ENCODE data around the gene ARMCX4. TPM values are rescaled to one million over a fixed set of nuclear protein-coding genes. Genes with fewer than 3 reads are reported as not detected.

The ARMCX4 gene
- 1 to 10 TPM; 2.5 to 2.8 TPM for total RNA-seq

GRCh38 chrX:101485212-101485949 lies at the start of gene ARMCX4:
ARMCX4 (plus strand) TSS chrX:101485456; CDS start chrX:101488590, 3,134 bp downstream.
- H3K4me1 Mint-ChIP-seq = peaks cover 6% of the 10 kb centered on the region
- no peak within 1 kb of the TSS for H3K27ac Mint-ChIP-seq
- H3K27me3 Mint-ChIP-seq = peaks cover 5% of the 10 kb centered on the region
- ChIA-PET POLR2A (no interaction called here), CTCF (no interaction called here)
- DNase-seq = peak; percentile 19
- H3K4me3 Mint-ChIP-seq = peak within 1 kb of the TSS; percentile 71
- no peaks in the 10 kb centered on the region for H3K36me3 Mint-ChIP-seq (ENCODE audit: low read depth)
- H3K9me3 Mint-ChIP-seq = no peaks in the 10 kb centered on the region

- ChIA-PET CTCF (no interaction called here), POLR2A (no interaction called here)
- no peaks in the 10 kb centered on the region for H3K27me3 Mint-ChIP-seq
- H3K36me3 Mint-ChIP-seq (ENCODE audit: low read depth) = peaks cover 16% of the 10 kb centered on the region
- no peak overlapping the region for H3K27ac Mint-ChIP-seq
- DNase-seq = no peak
- no peaks in the 10 kb centered on the region for H3K4me1 Mint-ChIP-seq
- H3K9me3 Mint-ChIP-seq = no peaks in the 10 kb centered on the region
- no peak overlapping the region for H3K4me3 Mint-ChIP-seq
Observed at GRCh38 chrX:101442085-101442484, 43.2 kb upstream of the ARMCX4 start.

GRCh38 chrX:101449279-101449678 lies 36.0 kb upstream of the ARMCX4 start:
- DNase-seq = no peak
- Mint-ChIP-seq H3K4me3 (no peak overlapping the region), H3K4me1 (peaks cover 2% of the 10 kb centered on the region), H3K27ac (no peak overlapping the region), H3K9me3 (no peaks in the 10 kb centered on the region), H3K36me3 (ENCODE audit: low read depth) (no peaks in the 10 kb centered on the region), H3K27me3 (no peaks in the 10 kb centered on the region)
- ChIA-PET POLR2A (no interaction called here), CTCF (no interaction called here)

- H3K9me3 Mint-ChIP-seq = no peaks in the 10 kb centered on the region
- CTCF ChIA-PET = no interaction called here
Observed at GRCh38 chrX:101450085-101450484, 35.2 kb upstream of the ARMCX4 start.

GRCh38 chrX:101450961-101451360 lies 34.3 kb upstream of the ARMCX4 start:
- Mint-ChIP-seq H3K4me1 (peaks cover 2% of the 10 kb centered on the region), H3K9me3 (no peaks in the 10 kb centered on the region), H3K27ac (no peak overlapping the region), H3K27me3 (no peaks in the 10 kb centered on the region), H3K4me3 (no peak overlapping the region), H3K36me3 (ENCODE audit: low read depth) (no peaks in the 10 kb centered on the region)
- DNase-seq = no peak
- CTCF ChIA-PET = no interaction called here
- POLR2A ChIA-PET = no interaction called here

More at GRCh38 chrX:101450085-101450484, 35.2 kb upstream of the ARMCX4 start:
- POLR2A ChIA-PET = no interaction called here
- no peak for DNase-seq
- no peak overlapping the region for H3K4me3 Mint-ChIP-seq
- H3K4me1 Mint-ChIP-seq = peaks cover 2% of the 10 kb centered on the region
- H3K36me3 Mint-ChIP-seq (ENCODE audit: low read depth) = no peaks in the 10 kb centered on the region
- H3K27ac Mint-ChIP-seq = no peak overlapping the region
- H3K27me3 Mint-ChIP-seq = no peaks in the 10 kb centered on the region

GRCh38 chrX:101452056-101452455 lies 33.2 kb upstream of the ARMCX4 start:
- Mint-ChIP-seq H3K27ac (no peak overlapping the region), H3K4me1 (peaks cover 2% of the 10 kb centered on the region), H3K27me3 (no peaks in the 10 kb centered on the region), H3K4me3 (no peak overlapping the region), H3K9me3 (no peaks in the 10 kb centered on the region), H3K36me3 (ENCODE audit: low read depth) (no peaks in the 10 kb centered on the region)
- ChIA-PET POLR2A (no interaction called here), CTCF (no interaction called here)
- no peak for DNase-seq

GRCh38 chrX:101460669-101461068 lies 24.6 kb upstream of the ARMCX4 start:
- H3K27ac Mint-ChIP-seq = no peak overlapping the region

GRCh38 chrX:101462892-101463291 lies 22.4 kb upstream of the ARMCX4 start:
- Mint-ChIP-seq H3K4me3 (no peak overlapping the region), H3K9me3 (no peaks in the 10 kb centered on the region), H3K36me3 (ENCODE audit: low read depth) (no peaks in the 10 kb centered on the region), H3K27me3 (no peaks in the 10 kb centered on the region), H3K27ac (no peak overlapping the region), H3K4me1 (no peaks in the 10 kb centered on the region)
- ChIA-PET POLR2A (no interaction called here), CTCF (no interaction called here)
- no peak for DNase-seq

More at GRCh38 chrX:101460669-101461068, 24.6 kb upstream of the ARMCX4 start:
- no peaks in the 10 kb centered on the region for H3K36me3 Mint-ChIP-seq (ENCODE audit: low read depth)
- no peaks in the 10 kb centered on the region for H3K27me3 Mint-ChIP-seq
- ChIA-PET CTCF (interaction anchor here (0.6 kb wide), 1 partner anchor 26 kb away, joined by 3 read pairs; no protein-coding TSS in a partner anchor), POLR2A (no interaction called here)
- H3K9me3 Mint-ChIP-seq = no peaks in the 10 kb centered on the region
- DNase-seq = no peak
- no peak overlapping the region for H3K4me3 Mint-ChIP-seq
- no peaks in the 10 kb centered on the region for H3K4me1 Mint-ChIP-seq

GRCh38 chrX:101478366-101478765 lies 6.9 kb upstream of the ARMCX4 start:
- Mint-ChIP-seq H3K9me3 (no peaks in the 10 kb centered on the region), H3K36me3 (ENCODE audit: low read depth) (no peaks in the 10 kb centered on the region), H3K4me3 (no peak overlapping the region), H3K4me1 (no peaks in the 10 kb centered on the region), H3K27me3 (no peaks in the 10 kb centered on the region), H3K27ac (no peak overlapping the region)
- CTCF ChIA-PET = no interaction called here
- POLR2A ChIA-PET = no interaction called here
- no peak for DNase-seq

- H3K4me3 Mint-ChIP-seq = no peak overlapping the region
- no peaks in the 10 kb centered on the region for H3K36me3 Mint-ChIP-seq (ENCODE audit: low read depth)
- POLR2A ChIA-PET = no interaction called here
- peaks cover 6% of the 10 kb centered on the region for H3K4me1 Mint-ChIP-seq
- H3K9me3 Mint-ChIP-seq = no peaks in the 10 kb centered on the region
- peaks cover 5% of the 10 kb centered on the region for H3K27me3 Mint-ChIP-seq
- no peak for DNase-seq
- CTCF ChIA-PET = no interaction called here
- H3K27ac Mint-ChIP-seq = no peak overlapping the region
Observed at GRCh38 chrX:101482296-101482695, 3.0 kb upstream of the ARMCX4 start.

- H3K4me1 Mint-ChIP-seq = peaks cover 6% of the 10 kb centered on the region
- H3K36me3 Mint-ChIP-seq (ENCODE audit: low read depth) = no peaks in the 10 kb centered on the region
- H3K27me3 Mint-ChIP-seq = peaks cover 5% of the 10 kb centered on the region
- H3K27ac Mint-ChIP-seq = no peak overlapping the region
- no peak overlapping the region for H3K4me3 Mint-ChIP-seq
- H3K9me3 Mint-ChIP-seq = no peaks in the 10 kb centered on the region
- ChIA-PET CTCF (no interaction called here), POLR2A (no interaction called here)
- no peak for DNase-seq
Observed at GRCh38 chrX:101483705-101484104, 1.6 kb upstream of the ARMCX4 start.

GRCh38 chrX:101484135-101484534 lies 1.1 kb upstream of the ARMCX4 start:
- peaks cover 5% of the 10 kb centered on the region for H3K27me3 Mint-ChIP-seq
- ChIA-PET CTCF (no interaction called here), POLR2A (no interaction called here)
- H3K4me3 Mint-ChIP-seq = no peak overlapping the region
- no peaks in the 10 kb centered on the region for H3K9me3 Mint-ChIP-seq
- no peaks in the 10 kb centered on the region for H3K36me3 Mint-ChIP-seq (ENCODE audit: low read depth)
- H3K4me1 Mint-ChIP-seq = peaks cover 6% of the 10 kb centered on the region
- H3K27ac Mint-ChIP-seq = no peak overlapping the region
- DNase-seq = no peak

GRCh38 chrX:101488796-101489195 lies 3.5 kb downstream of the ARMCX4 start:
- DNase-seq = no peak
- Mint-ChIP-seq H3K36me3 (ENCODE audit: low read depth) (no peaks in the 10 kb centered on the region), H3K4me1 (peaks cover 6% of the 10 kb centered on the region), H3K9me3 (no peaks in the 10 kb centered on the region), H3K27ac (no peak overlapping the region), H3K4me3 (no peak overlapping the region), H3K27me3 (peaks cover 5% of the 10 kb centered on the region)
- POLR2A ChIA-PET = no interaction called here
- CTCF ChIA-PET = no interaction called here

GRCh38 chrX:101491943-101492342 lies 6.7 kb downstream of the ARMCX4 start:
- POLR2A ChIA-PET = no interaction called here
- Mint-ChIP-seq H3K4me1 (no peaks in the 10 kb centered on the region), H3K4me3 (no peak overlapping the region), H3K27ac (no peak overlapping the region), H3K9me3 (no peaks in the 10 kb centered on the region), H3K36me3 (ENCODE audit: low read depth) (no peaks in the 10 kb centered on the region), H3K27me3 (no peaks in the 10 kb centered on the region)
- DNase-seq = no peak
- CTCF ChIA-PET = no interaction called here

All from activated CD4-positive, alpha-beta memory T cell treated with anti-CD3 and anti-CD28 coated beads, Interleukin-2, amount 10 ng/mL, durations not matched to agents 7 days and 5 days (primary cell).